HL-60 (cell line): ENCODE data around the gene ZMIZ1.

ENCODE experiments used
- DNase-seq, 2 experiments: peaks; one replicate each; pipeline ENCODE4 v3.0.0-alpha.2; 2010 to 2020; ENCODE audit warnings: low read depth in 1 of 2, low spot score in 1 of 2
- H3K27ac ChIP-seq: fragments of 250-450 bp; sonication (Bioruptor Pico); replicated peaks from 2 replicates; pipeline ENCODE4 v1.5.1; 2020; ENCODE audit warnings: mild to moderate bottlenecking, moderate library complexity
- H3K27me3 ChIP-seq: fragments of 250-450 bp; sonication (Bioruptor Pico); 2 replicates; pipeline ENCODE4 v1.5.1; 2021; ENCODE audit warnings: mild to moderate bottlenecking, moderate library complexity; ENCODE audit not compliant: insufficient read depth, poor library complexity, severe bottlenecking
- H3K4me3 ChIP-seq: replicated peaks from 2 replicates; pipeline ENCODE4 v1.5.1; 2011; ENCODE audit warnings: mild to moderate bottlenecking, control low read depth, low read length; ENCODE audit not compliant: insufficient read depth
- CTCF ChIP-seq: IDR thresholded peaks from one replicate; pipeline ENCODE4 v1.5.1; 2011; ENCODE audit warnings: low read length, control low read depth, inconsistent platforms; ENCODE audit not compliant: insufficient read depth
- GABPA ChIP-seq: IDR thresholded peaks from 2 replicates; pipeline ENCODE4 v1.6.1; 2012; ENCODE audit warnings: low read depth
- POLR2AphosphoS5 ChIP-seq: IDR thresholded peaks from 2 replicates; pipeline ENCODE4 v1.6.1; 2012; ENCODE audit warnings: low read depth
- REST ChIP-seq: IDR thresholded peaks from 2 replicates; pipeline ENCODE4 v1.6.1; 2012; ENCODE audit warnings: low read depth; ENCODE audit not compliant: insufficient replicate concordance
- SPI1 ChIP-seq: IDR thresholded peaks from 2 replicates; pipeline ENCODE4 v1.6.1; 2012; ENCODE audit warnings: low read depth, mild to moderate bottlenecking, borderline replicate concordance

ZMIZ1 gene

GRCh38 chr10:79311581-79312407, 243.0 kb downstream of the ZMIZ1 start:
- DNase-seq, result no peak
- Histone ChIP-seq H3K27me3 (no peaks in the 10 kb centered on the region), H3K4me3 (no peak overlapping the region), H3K27ac (no peak overlapping the region)
- TF ChIP-seq REST, result no peak
- no peak for TF ChIP-seq SPI1
- peak; percentile 22; the same call in 1 of the 2 replicates for TF ChIP-seq POLR2AphosphoS5

- Histone ChIP-seq H3K27ac (no peak overlapping the region), H3K4me3 (no peak overlapping the region), H3K27me3 (no peaks in the 10 kb centered on the region)
- DNase-seq, result no peak
- no peak for TF ChIP-seq POLR2AphosphoS5
- TF ChIP-seq REST, result no peak
- TF ChIP-seq SPI1, result no peak
- TF ChIP-seq GABPA, result no peak
Measured at GRCh38 chr10:79312601-79313187, 243.9 kb downstream of the ZMIZ1 start.

GRCh38 chr10:79313320-79313719, 244.6 kb downstream of the ZMIZ1 start:
- Histone ChIP-seq H3K27me3 (no peaks in the 10 kb centered on the region), H3K27ac (no peak overlapping the region), H3K4me3 (no peak overlapping the region)
- no peak for DNase-seq
- no peak for TF ChIP-seq CTCF
- no peak for TF ChIP-seq SPI1
- no peak for TF ChIP-seq POLR2AphosphoS5
- no peak for TF ChIP-seq REST
- no peak for TF ChIP-seq GABPA

- DNase-seq, result no peak
- TF ChIP-seq POLR2AphosphoS5 (peak; percentile 47; the same call in 1 of the 2 replicates), CTCF (no peak)
- Histone ChIP-seq H3K27ac (no peak overlapping the region), H3K27me3 (no peaks in the 10 kb centered on the region), H3K4me3 (no peak overlapping the region)
Measured at GRCh38 chr10:79313911-79314439, 245.2 kb downstream of the ZMIZ1 start.
